ENCODE results near the gene ZNF492. TPM values are rescaled to one million over a fixed set of nuclear protein-coding genes. Genes with fewer than 3 reads are reported as not detected.
"Not testable (repeated sequence)": the region's sequence is repeated elsewhere in the genome, so short reads cannot be mapped to it uniquely, and the experiment has no call there.

The ZNF492 gene
- not detected in 2 replicates for total RNA-seq (ENCODE audit: low replicate concordance)
- long read RNA-seq, result 0 reads

DNA sequence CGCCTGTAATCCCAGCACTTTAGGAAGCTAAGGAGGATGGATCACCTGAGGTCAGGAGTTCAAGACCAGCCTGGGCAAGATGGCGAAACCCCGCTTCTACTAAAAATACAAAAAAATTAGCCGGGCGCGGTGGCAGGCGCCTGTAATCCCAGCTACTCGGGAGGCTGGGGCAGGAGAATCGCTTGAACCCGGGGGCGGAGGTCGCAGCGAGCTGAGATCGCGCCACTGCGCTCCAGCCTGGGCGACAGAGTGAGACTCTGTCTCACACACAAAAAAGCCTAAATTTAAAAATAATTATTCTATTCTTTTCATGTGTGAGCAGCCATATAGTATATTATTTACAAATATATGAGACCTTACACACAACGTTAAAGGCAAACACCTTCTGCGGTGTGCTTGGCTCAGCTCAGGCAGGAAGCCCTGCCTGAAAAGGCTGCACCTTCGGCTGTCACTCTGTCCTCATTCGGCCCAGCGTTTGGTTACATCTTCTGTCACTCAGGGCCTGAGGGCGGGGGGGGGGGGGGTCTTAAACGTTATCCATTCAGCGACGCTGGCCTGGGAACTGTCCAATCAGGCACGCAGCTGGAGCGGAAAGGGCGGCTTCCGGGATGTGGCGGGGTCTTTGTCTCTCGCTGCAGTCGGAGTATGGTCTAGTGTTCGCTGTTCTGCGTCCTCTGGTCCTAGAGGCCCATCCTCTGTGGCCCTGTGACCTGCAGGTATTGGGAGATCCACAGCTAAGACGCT is at the start of gene ZNF492:
Gene ZNF492 (plus strand): TSS at position 619 of the 744 bp plus-strand sequence. CDS start 19,076 bp downstream, outside the sequence.
- not testable (repeated sequence) for H3K27ac Mint-ChIP-seq; DNase-seq (ENCODE audit: extremely low spot score, unreplicated experiment); H3K4me1 Mint-ChIP-seq (ENCODE audit: unreplicated experiment); H3K36me3 Mint-ChIP-seq; H3K9me3 Mint-ChIP-seq; H3K27me3 Mint-ChIP-seq; H3K4me3 Mint-ChIP-seq

DNA sequence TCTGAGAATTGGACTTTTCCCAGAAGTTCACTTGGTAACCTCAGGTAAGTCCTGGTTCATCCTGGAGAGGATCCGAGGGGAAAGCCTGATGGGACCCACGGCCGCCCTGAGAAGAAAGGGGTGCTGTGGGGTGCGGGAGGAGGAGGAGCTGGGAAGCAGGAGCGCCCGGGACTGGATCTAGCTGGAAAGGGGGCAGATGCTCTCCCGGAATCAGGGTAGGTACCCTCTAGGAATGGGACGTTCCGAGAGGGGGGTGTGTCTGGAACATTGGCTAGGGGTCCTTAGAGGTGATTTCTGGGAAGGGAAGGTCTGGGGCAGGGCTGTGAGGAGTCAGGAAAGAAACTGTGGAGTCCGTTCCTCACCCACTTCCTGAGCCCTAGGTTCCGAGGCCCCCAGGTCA is 38.7 kb upstream of the ZNF492 start:
- TF ChIP-seq, protein P1, sequence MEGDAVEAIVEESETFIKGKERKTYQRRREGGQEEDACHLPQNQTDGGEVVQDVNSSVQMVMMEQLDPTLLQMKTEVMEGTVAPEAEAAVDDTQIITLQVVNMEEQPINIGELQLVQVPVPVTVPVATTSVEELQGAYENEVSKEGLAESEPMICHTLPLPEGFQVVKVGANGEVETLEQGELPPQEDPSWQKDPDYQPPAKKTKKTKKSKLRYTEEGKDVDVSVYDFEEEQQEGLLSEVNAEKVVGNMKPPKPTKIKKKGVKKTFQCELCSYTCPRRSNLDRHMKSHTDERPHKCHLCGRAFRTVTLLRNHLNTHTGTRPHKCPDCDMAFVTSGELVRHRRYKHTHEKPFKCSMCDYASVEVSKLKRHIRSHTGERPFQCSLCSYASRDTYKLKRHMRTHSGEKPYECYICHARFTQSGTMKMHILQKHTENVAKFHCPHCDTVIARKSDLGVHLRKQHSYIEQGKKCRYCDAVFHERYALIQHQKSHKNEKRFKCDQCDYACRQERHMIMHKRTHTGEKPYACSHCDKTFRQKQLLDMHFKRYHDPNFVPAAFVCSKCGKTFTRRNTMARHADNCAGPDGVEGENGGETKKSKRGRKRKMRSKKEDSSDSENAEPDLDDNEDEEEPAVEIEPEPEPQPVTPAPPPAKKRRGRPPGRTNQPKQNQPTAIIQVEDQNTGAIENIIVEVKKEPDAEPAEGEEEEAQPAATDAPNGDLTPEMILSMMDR (conservative IDR thresholded peaks at IDR 0.05), result no peak
- no peak overlapping the region for H3K4me3 Mint-ChIP-seq
- H3K4me1 Mint-ChIP-seq (ENCODE audit: unreplicated experiment), result no peaks in the 10 kb centered on the region
- H3K27me3 Mint-ChIP-seq, result no peaks in the 10 kb centered on the region
- peaks cover 19% of the 10 kb centered on the region for H3K9me3 Mint-ChIP-seq
- no peak overlapping the region for H3K27ac Mint-ChIP-seq
- no peaks in the 10 kb centered on the region for H3K36me3 Mint-ChIP-seq
- no peak for DNase-seq (ENCODE audit: extremely low spot score, unreplicated experiment)

DNA sequence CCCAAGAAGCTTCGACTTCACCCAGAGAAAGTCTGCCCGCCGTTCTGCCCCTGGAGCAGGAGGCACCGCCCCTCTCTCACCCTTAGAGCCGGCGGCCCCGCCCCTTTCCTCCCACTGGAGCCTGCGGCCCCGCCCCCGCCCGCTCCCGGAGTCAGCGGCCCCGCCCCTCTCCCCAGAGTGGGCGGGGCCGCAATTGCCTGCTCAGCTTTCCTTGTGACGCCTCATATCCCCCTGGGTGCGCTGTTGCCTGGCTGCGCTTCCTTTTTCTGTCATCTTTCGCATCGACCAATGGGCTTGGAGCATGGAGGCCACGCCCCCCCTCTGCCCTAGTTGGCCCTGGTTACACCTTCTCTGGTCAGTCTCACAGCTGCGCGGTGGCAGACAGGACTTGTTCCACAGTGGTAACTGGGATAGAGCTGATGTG is 38.2 kb upstream of the ZNF492 start:
- H3K27me3 Mint-ChIP-seq, result no peaks in the 10 kb centered on the region
- TF ChIP-seq, protein P1 (conservative IDR thresholded peaks at IDR 0.05), result no peak
- no peak for DNase-seq (ENCODE audit: extremely low spot score, unreplicated experiment)
- no peaks in the 10 kb centered on the region for H3K36me3 Mint-ChIP-seq
- H3K4me3 Mint-ChIP-seq, result no peak overlapping the region
- H3K4me1 Mint-ChIP-seq (ENCODE audit: unreplicated experiment), result no peaks in the 10 kb centered on the region
- H3K9me3 Mint-ChIP-seq, result peaks cover 19% of the 10 kb centered on the region
- no peak overlapping the region for H3K27ac Mint-ChIP-seq

DNA sequence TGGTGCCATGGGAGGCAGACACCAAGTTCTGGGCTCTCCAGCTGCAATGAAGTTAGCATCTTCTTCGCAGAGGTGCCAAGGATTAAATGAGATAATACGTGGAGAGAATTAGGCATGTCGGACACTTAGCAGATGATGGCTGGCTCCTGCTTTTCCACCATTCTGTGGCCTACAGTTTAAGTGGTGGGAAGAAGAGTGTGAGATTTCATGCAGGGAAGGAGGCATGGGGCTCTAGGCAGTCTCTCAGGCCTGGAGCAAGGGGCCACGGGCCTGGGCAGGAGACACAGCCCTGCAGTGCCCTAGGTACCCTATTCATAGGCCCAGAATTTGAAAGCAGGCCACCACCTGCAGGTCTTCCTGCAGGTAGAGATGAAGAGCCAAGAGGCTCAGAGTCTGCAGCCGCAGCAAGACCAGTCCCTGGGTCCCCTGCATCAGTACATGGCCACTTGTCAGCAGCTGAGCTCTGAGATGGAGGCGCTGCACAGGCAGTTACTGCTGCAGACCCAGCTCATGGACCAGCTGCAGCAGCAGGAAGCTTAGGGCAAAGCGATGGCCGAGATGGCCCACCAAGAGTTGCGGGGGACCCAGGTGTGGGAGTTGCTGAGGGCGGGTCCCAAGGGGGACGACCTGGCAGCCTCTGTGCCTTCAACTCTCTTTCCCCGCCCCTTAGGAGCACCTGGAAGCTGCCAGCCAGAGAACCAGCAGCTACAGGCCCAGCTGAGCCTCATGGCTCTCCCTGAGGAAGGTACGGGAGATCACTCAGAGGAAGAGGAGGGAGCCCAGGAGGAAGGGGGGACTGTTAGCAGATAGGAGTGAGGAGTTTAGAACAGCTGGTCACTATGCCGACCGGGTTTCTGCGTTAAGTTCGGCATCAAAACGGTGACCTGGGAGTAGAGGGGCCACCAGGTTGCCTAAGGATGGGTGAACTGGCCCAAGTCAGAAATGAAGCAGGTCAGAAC is 33.2 kb upstream of the ZNF492 start:
- no peaks in the 10 kb centered on the region for H3K36me3 Mint-ChIP-seq
- no peak overlapping the region for H3K4me3 Mint-ChIP-seq
- peaks cover 13% of the 10 kb centered on the region for H3K9me3 Mint-ChIP-seq
- TF ChIP-seq, protein P1 (conservative IDR thresholded peaks at IDR 0.05), result no peak
- no peaks in the 10 kb centered on the region for H3K4me1 Mint-ChIP-seq (ENCODE audit: unreplicated experiment)
- H3K27me3 Mint-ChIP-seq, result no peaks in the 10 kb centered on the region
- no peak overlapping the region for H3K27ac Mint-ChIP-seq
- DNase-seq (ENCODE audit: extremely low spot score, unreplicated experiment), result no peak

DNA sequence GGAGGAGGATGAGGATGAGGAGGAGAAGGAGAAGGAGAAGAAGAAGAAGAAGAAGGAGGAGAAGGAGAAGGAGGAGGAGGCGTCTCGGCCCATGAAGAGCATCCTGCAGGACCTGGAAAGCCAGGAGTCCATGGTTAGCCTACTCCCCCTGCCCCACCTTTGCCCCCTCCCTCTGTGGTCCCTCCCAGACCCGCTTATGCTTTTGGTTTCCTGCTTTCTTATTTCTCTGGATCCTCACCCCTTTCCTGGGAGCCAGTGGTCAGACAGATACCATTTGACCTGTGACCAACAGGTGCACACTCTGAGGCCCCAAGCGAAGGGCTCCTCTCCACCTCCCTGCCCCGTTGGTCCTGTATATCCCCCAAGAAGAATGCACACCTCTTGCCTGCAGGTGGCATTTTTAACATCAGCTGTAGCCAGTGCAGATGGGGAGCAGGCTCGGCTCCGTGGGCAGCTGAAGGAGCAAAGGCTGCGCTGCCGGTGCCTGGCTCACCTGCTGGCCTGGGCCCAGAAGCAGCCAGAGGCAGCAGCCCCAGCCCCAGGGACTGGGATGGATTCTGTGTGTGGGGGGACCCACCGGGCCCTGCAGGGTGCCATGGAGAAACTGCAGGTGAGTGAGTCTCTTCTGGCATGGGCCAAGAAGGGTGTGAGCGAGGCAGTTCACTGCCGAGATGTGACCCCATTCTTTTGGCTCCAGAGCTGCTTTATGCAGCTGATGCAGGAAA is 32.1 kb upstream of the ZNF492 start:
- Mint-ChIP-seq H3K36me3 (no peaks in the 10 kb centered on the region), H3K4me3 (no peak overlapping the region)

More for the DNA sequence above, 32.1 kb upstream of the ZNF492 start:
- TF ChIP-seq, protein P1 (conservative IDR thresholded peaks at IDR 0.05), result no peak
- H3K27me3 Mint-ChIP-seq, result no peaks in the 10 kb centered on the region
- H3K9me3 Mint-ChIP-seq, result peaks cover 21% of the 10 kb centered on the region
- no peak overlapping the region for H3K27ac Mint-ChIP-seq
- no peak for DNase-seq (ENCODE audit: extremely low spot score, unreplicated experiment)
- no peaks in the 10 kb centered on the region for H3K4me1 Mint-ChIP-seq (ENCODE audit: unreplicated experiment)

Measured in type B pancreatic cell (in vitro differentiated cells).